Liver (tissue), 9 donors: ENCODE data around the gene RAPGEF6. TPM values are rescaled to one million over a fixed set of nuclear protein-coding genes. Genes with fewer than 3 reads are reported as not detected.
A peak's percentile ranks its signal among the peaks of the same experiment; 100 is the strongest.

ENCODE experiments used
- DNase-seq: peaks from one replicate; pipeline ENCODE4 v3.0.0-alpha.2; 2017; ENCODE audit warnings: low spot score
- H3K27ac ChIP-seq, 2 donors: one replicate each; pipeline ENCODE4 v1.7.0; 2013; ENCODE audit warnings: inconsistent platforms in 2 of 2, low read length in 2 of 2, control low read depth in 1 of 2, low read depth in 1 of 2, mild to moderate bottlenecking in 1 of 2
- H3K27me3 ChIP-seq, 4 donors: one replicate each; pipeline versions ENCODE4 v1.6.1 to v1.7.0; 2013; ENCODE audit warnings: low read length in 3 of 4, inconsistent platforms in 1 of 4, mild to moderate bottlenecking in 1 of 4, moderate library complexity in 1 of 4; ENCODE audit not compliant: control insufficient read depth in 4 of 4, insufficient read depth in 4 of 4
- H3K36me3 ChIP-seq, 4 donors: one replicate each; pipeline versions ENCODE4 v1.6.1 to v1.7.0; 2013; ENCODE audit warnings: low read length in 3 of 4, mild to moderate bottlenecking in 3 of 4, low read depth in 1 of 4, moderate library complexity in 1 of 4; ENCODE audit not compliant: control insufficient read depth in 4 of 4, insufficient read depth in 3 of 4
- H3K4me1 ChIP-seq, 4 donors: one replicate each; pipeline versions ENCODE4 v1.6.1 to v1.7.0; 2013; ENCODE audit warnings: low read length in 3 of 4, mild to moderate bottlenecking in 3 of 4, moderate library complexity in 1 of 4; ENCODE audit not compliant: control insufficient read depth in 4 of 4, insufficient read depth in 4 of 4
- H3K4me3 ChIP-seq, 3 donors: one replicate each; pipeline versions ENCODE4 v1.6.1 to v1.7.0; 2013; ENCODE audit warnings: low read length in 3 of 3, control low read depth in 1 of 3, low read depth in 1 of 3, mild to moderate bottlenecking in 1 of 3
- H3K9ac ChIP-seq, 2 donors: one replicate each; pipeline ENCODE4 v1.7.0; 2013; ENCODE audit warnings: low read length in 2 of 2, mild to moderate bottlenecking in 2 of 2, moderate library complexity in 2 of 2, control low read depth in 1 of 2, low read depth in 1 of 2
- H3K9me3 ChIP-seq, 4 donors: one replicate each; pipeline versions ENCODE4 v1.6.1 to v1.7.0; 2013; ENCODE audit warnings: low read length in 3 of 4; ENCODE audit not compliant: control insufficient read depth in 4 of 4
- CTCF ChIP-seq: fragments of 150-350 bp; IDR thresholded peaks from 2 replicates; pipeline ENCODE4 v1.5.1; 2017; ENCODE audit warnings: improper control_type of control experiment, low read depth, low read length; ENCODE audit not compliant: missing input control
- FOXA1 ChIP-seq: IDR thresholded peaks from 2 replicates; pipeline ENCODE4 v1.6.1; 2016; ENCODE audit warnings: antibody characterized with exemption
- FOXA2 ChIP-seq: IDR thresholded peaks from 2 replicates; pipeline ENCODE4 v1.6.1; 2016; ENCODE audit warnings: antibody characterized with exemption
- GABPA ChIP-seq, 2 donors: IDR thresholded peaks in 1 of 2; conservative IDR thresholded peaks in 1 of 2; 2 replicates each; pipeline ENCODE4 v1.6.1; 2016; ENCODE audit warnings: antibody characterized with exemption in 2 of 2, mild to moderate bottlenecking in 1 of 2, moderate library complexity in 1 of 2
- HNF4G ChIP-seq: IDR thresholded peaks from 2 replicates; pipeline ENCODE4 v1.6.1; 2016; ENCODE audit warnings: antibody characterized with exemption
- JUND ChIP-seq, 2 donors: IDR thresholded peaks; 2 replicates each; pipeline ENCODE4 v1.6.1; 2016; ENCODE audit warnings: antibody characterized with exemption in 2 of 2
- MAX ChIP-seq: IDR thresholded peaks from 2 replicates; pipeline ENCODE4 v1.6.1; 2016; ENCODE audit warnings: antibody characterized with exemption
- NR2F2 ChIP-seq: IDR thresholded peaks from 2 replicates; pipeline ENCODE4 v1.6.1; 2016; ENCODE audit warnings: antibody characterized with exemption
- RAD21 ChIP-seq, 2 donors: IDR thresholded peaks; 2 replicates each; pipeline ENCODE4 v1.6.1; 2016; ENCODE audit warnings: antibody characterized with exemption in 2 of 2, mild to moderate bottlenecking in 2 of 2
- RXRA ChIP-seq, 2 donors: IDR thresholded peaks; 2 replicates each; pipeline ENCODE4 v1.6.1; 2017 to 2018; ENCODE audit warnings: antibody characterized with exemption in 2 of 2, mild to moderate bottlenecking in 1 of 2
- SP1 ChIP-seq: IDR thresholded peaks from 2 replicates; pipeline ENCODE4 v1.6.1; 2018; ENCODE audit warnings: antibody characterized with exemption, mild to moderate bottlenecking
- TAF1 ChIP-seq: conservative IDR thresholded peaks from 2 replicates; pipeline ENCODE4 v1.6.1; 2016; ENCODE audit warnings: antibody characterized with exemption, mild to moderate bottlenecking
- YY1 ChIP-seq: IDR thresholded peaks from 2 replicates; pipeline ENCODE4 v1.6.1; 2016; ENCODE audit warnings: antibody characterized with exemption, mild to moderate bottlenecking
- ZBTB33 ChIP-seq: IDR thresholded peaks from 2 replicates; pipeline ENCODE4 v1.6.1; 2016; ENCODE audit warnings: antibody characterized with exemption
- whole genome bisulfite sequencing: extraction: QIAGEN DNeasy Blood & Tissue Kit; methylation state at CpG from one replicate; pipeline ENCODE4 v1.1.7; 2013; 5-methylcytosine and 5-hydroxymethylcytosine counted together
- polyA plus RNA-seq, 2 donors: library from polyadenylated mRNA; stranded (reverse) in 1 of 2; unstranded in 1 of 2; fragments of 200-250 nt in 1 of 2; fragments of >200 nt in 1 of 2; fragmentation: Nextera tagmentation in 1 of 2; extraction: Ambion mirVana in 1 of 2; gene quantifications; one replicate each; pipeline versions ENCODE4 v1.2.1 to v1.2.3, GENCODE V29; 2013 to 2015
- total RNA-seq, 2 donors: library from RNA; depleted of rRNA; stranded (reverse); fragments of >200 nt; gene quantifications; one replicate each; pipeline ENCODE4 v1.2.3, GENCODE V29; 2014
- TF ChIP-seq, protein P1 (sequence below): IDR thresholded peaks from 2 replicates; pipeline ENCODE4 v1.6.1; 2016; ENCODE audit warnings: antibody characterized with exemption, mild to moderate bottlenecking
- donor health status: healthy.
- donor health status: healthy.
- donor health status: healthy.
- donor health status: healthy.
- donor health status: healthy.

RAPGEF6 gene
- total and polyA plus RNA-seq, 4 donors = 1.7 to 16.1 (median 8.6) TPM

DNA sequence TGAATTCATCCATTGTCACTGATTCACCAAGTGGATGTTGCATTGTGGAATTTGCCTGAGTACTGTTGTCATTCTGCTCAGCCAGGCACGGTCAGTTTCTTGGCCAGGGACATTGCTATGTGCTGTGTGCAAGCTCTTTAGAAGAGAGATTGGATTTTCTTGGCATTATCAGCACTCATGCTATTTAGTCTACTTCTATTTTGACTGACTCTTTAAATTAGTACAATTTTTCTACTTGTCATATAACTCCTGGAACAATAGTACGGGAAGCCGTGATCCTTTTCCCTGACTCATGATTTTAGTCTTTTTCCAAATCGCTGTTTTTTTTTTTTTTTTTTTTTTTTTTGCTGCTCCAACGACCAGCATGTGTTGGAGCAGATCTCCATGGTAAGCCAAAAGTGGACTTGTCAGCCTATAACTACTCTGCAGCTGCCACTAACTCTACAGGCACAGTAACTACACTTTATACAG lies 241.5 kb downstream of the RAPGEF6 start:
- H3K4me1 ChIP-seq = peaks cover 4 to 31% (median 19%) of the 10 kb centered on the region in 4 donors
- TF ChIP-seq MAX (peak; percentile 21), HNF4G (no peak), CTCF (no peak), RAD21 (IDR thresholded peaks at IDR 0.05) (peak in 1 of 2 donors; percentile 26)
- H3K4me3 ChIP-seq = no peak overlapping the region
- no peaks in the 10 kb centered on the region for H3K9me3 ChIP-seq
- no peak for DNase-seq
- H3K27me3 ChIP-seq = no peaks in the 10 kb centered on the region
- peaks cover 0 to 12% (median 2%) of the 10 kb centered on the region in 4 donors for H3K36me3 ChIP-seq
- peak overlapping the region; percentile 87 to 91 for H3K27ac ChIP-seq
- 45% methylated on average over 5 of the region's 5 CpGs for WGBS
- peak overlapping the region in 1 of 2 donors; percentile 50 for H3K9ac ChIP-seq

DNA sequence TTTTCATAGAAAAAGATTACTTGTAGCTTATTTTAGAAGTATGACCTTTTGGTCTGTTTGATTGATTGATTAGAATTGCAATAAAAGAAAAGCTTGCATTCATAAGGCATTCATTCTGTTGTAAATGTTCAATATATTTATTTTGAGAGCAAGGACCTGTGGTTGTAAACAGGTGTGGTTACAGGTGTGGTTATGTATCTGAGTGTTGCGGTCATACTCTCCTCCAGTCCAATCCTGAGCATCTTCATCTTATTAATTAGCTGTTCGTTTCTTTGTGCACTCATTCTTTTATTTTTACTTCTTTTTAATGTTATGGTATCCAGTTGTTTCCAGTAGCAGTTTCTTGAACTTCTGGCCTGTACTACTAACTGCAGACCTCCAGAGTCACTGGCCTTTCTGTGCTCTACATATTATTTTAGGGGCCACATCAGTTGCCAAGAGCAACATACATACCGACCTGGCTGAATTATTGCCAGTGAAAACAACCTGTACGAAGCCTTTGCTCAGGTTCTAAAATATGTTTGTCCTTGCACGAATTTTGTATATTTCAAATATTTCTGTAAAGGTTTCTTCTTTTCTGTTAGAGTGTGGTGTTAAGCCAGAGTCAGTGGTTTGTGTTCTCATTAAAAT lies 242.4 kb downstream of the RAPGEF6 start:
- no peaks in the 10 kb centered on the region for H3K9me3 ChIP-seq
- H3K4me3 ChIP-seq = no peak overlapping the region
- H3K27ac ChIP-seq = peak overlapping the region; percentile 13 to 91
- 62% methylated on average over 5 of the region's 5 CpGs for WGBS
- peaks cover 0 to 12% (median 2%) of the 10 kb centered on the region in 4 donors for H3K36me3 ChIP-seq
- DNase-seq = no peak
- H3K9ac ChIP-seq = no peak overlapping the region
- no peak for TF ChIP-seq RXRA (IDR thresholded peaks at IDR 0.05)
- TF ChIP-seq YY1 = no peak
- no peak for TF ChIP-seq FOXA2
- no peak for TF ChIP-seq TAF1
- TF ChIP-seq HNF4G = no peak
- TF ChIP-seq FOXA1 = no peak
- no peak for TF ChIP-seq CTCF
- no peak for TF ChIP-seq JUND (IDR thresholded peaks at IDR 0.05)
- no peak for TF ChIP-seq ZBTB33
- no peak for TF ChIP-seq GABPA (IDR thresholded peaks at IDR 0.05 in 1 of 2, conservative IDR thresholded peaks at IDR 0.05 in 1 of 2)
- TF ChIP-seq, protein P1, sequence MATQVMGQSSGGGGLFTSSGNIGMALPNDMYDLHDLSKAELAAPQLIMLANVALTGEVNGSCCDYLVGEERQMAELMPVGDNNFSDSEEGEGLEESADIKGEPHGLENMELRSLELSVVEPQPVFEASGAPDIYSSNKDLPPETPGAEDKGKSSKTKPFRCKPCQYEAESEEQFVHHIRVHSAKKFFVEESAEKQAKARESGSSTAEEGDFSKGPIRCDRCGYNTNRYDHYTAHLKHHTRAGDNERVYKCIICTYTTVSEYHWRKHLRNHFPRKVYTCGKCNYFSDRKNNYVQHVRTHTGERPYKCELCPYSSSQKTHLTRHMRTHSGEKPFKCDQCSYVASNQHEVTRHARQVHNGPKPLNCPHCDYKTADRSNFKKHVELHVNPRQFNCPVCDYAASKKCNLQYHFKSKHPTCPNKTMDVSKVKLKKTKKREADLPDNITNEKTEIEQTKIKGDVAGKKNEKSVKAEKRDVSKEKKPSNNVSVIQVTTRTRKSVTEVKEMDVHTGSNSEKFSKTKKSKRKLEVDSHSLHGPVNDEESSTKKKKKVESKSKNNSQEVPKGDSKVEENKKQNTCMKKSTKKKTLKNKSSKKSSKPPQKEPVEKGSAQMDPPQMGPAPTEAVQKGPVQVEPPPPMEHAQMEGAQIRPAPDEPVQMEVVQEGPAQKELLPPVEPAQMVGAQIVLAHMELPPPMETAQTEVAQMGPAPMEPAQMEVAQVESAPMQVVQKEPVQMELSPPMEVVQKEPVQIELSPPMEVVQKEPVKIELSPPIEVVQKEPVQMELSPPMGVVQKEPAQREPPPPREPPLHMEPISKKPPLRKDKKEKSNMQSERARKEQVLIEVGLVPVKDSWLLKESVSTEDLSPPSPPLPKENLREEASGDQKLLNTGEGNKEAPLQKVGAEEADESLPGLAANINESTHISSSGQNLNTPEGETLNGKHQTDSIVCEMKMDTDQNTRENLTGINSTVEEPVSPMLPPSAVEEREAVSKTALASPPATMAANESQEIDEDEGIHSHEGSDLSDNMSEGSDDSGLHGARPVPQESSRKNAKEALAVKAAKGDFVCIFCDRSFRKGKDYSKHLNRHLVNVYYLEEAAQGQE = no peak
- no peak for TF ChIP-seq MAX
- TF ChIP-seq SP1 = no peak
- TF ChIP-seq NR2F2 = no peak
- H3K27me3 ChIP-seq = no peaks in the 10 kb centered on the region
- peaks cover 4 to 31% (median 19%) of the 10 kb centered on the region in 4 donors for H3K4me1 ChIP-seq
